B cell (primary cell): ENCODE data around the gene CAP2. TPM values are rescaled to one million over a fixed set of nuclear protein-coding genes. Genes with fewer than 3 reads are reported as not detected.

Experiments used
- ATAC-seq: fragments of 200-7000 bp; cut with Tn5 transposase; one replicate; pipeline ENCODE4 v1.10.0; 2021; ENCODE audit warnings: low read depth, mild to moderate bottlenecking, moderate number of reproducible peaks, moderate library complexity
- CTCF ChIA-PET: fragments of 350-600 bp; sonication (Branson Sonifier 250); formaldehyde crosslinking; loops from one replicate; lab custom pipeline; 2021; ENCODE audit warnings: antibody characterized with exemption, inconsistent platforms; lab: Charles Lee
- POLR2A ChIA-PET: fragments of 350-600 bp; sonication (Branson Sonifier 250); formaldehyde crosslinking; loops from one replicate; lab custom pipeline; 2021; ENCODE audit warnings: antibody characterized with exemption; lab: Charles Lee
- DNase-seq: peaks from one replicate; pipeline ENCODE4 v3.0.0; 2013
- H2AFZ ChIP-seq: 2 replicates; pipeline ENCODE4 v1.6.1; 2012; ENCODE audit warnings: mild to moderate bottlenecking, low read depth, low read length; ENCODE audit not compliant: insufficient read depth, poor library complexity, severe bottlenecking
- H3K27ac ChIP-seq, 2 donors: 1 replicate in 1 of 2; 2 replicates in 1 of 2; pipeline ENCODE4 v1.5.1; 2012 to 2013; ENCODE audit warnings: low read length in 2 of 2, mild to moderate bottlenecking in 2 of 2, moderate library complexity in 1 of 2
- H3K27me3 ChIP-seq, 4 experiments: fragments of 200-600 bp in 1 of 4; sonication (generic) in 1 of 4; replicated peaks in 1 of 4; 1 replicate in 2 of 4; 2 replicates in 2 of 4; pipeline versions ENCODE4 v1.6.1 to v1.7.0; 2013 to 2016; ENCODE audit warnings: low read length in 3 of 4, mild to moderate bottlenecking in 2 of 4, mixed read lengths in 1 of 4, moderate library complexity in 1 of 4; ENCODE audit not compliant: insufficient read depth in 4 of 4, control insufficient read depth in 3 of 4; ENCODE audit errors: control extremely low read depth in 1 of 4
- H3K36me3 ChIP-seq, 2 experiments: replicated peaks in 1 of 2; 1 replicate in 1 of 2; 2 replicates in 1 of 2; pipeline versions ENCODE4 v1.6.1 to v1.7.1; 2013; ENCODE audit warnings: low read length in 1 of 2; ENCODE audit not compliant: insufficient read depth in 2 of 2, control insufficient read depth in 1 of 2; ENCODE audit errors: control extremely low read depth in 1 of 2, extremely low read depth in 1 of 2
- H3K4me1 ChIP-seq, 2 donors: fragments of 200-600 bp in 1 of 2; sonication (generic) in 1 of 2; 1 replicate in 1 of 2; 2 replicates in 1 of 2; pipeline versions ENCODE4 v1.5.1 to v1.6.1; 2013 to 2017; ENCODE audit warnings: low read length in 2 of 2; ENCODE audit not compliant: control insufficient read depth in 2 of 2, insufficient read depth in 2 of 2
- H3K4me2 ChIP-seq: replicated peaks from 2 replicates; pipeline ENCODE3; 2012; ENCODE audit warnings: mild to moderate bottlenecking, low read depth, low read length; ENCODE audit not compliant: poor library complexity, severe bottlenecking
- H3K4me3 ChIP-seq, 5 experiments: fragments of 200-600 bp in 1 of 5; sonication (generic) in 1 of 5; 1 replicate in 3 of 5; 2 replicates in 2 of 5; pipeline versions ENCODE4 v1.5.1 to v1.7.0; 2011 to 2016; ENCODE audit warnings: low read length in 4 of 5, mild to moderate bottlenecking in 4 of 5, low read depth in 2 of 5, control low read depth in 1 of 5, moderate library complexity in 1 of 5; ENCODE audit not compliant: insufficient read depth in 1 of 5; ENCODE audit errors: control extremely low read depth in 1 of 5, extremely low read depth in 1 of 5
- H3K79me2 ChIP-seq: fragments of 200-600 bp; sonication (generic); one replicate; pipeline ENCODE4 v1.6.0; 2016; ENCODE audit warnings: low read length; ENCODE audit not compliant: control insufficient read depth, insufficient read depth
- H3K9ac ChIP-seq: fragments of 200-600 bp; sonication (generic); 2 replicates; pipeline ENCODE4 v1.6.1; 2017; ENCODE audit warnings: mild to moderate bottlenecking, low read length, moderate library complexity
- H3K9me3 ChIP-seq, 3 donors: one replicate each; pipeline versions ENCODE4 v1.6.1 to v1.7.1; 2013; ENCODE audit warnings: low read length in 2 of 3; ENCODE audit not compliant: control insufficient read depth in 2 of 3, insufficient read depth in 1 of 3; ENCODE audit errors: control extremely low read depth in 1 of 3
- H4K20me1 ChIP-seq: 2 replicates; pipeline ENCODE4 v1.6.0; 2012; ENCODE audit warnings: mild to moderate bottlenecking, low read length; ENCODE audit not compliant: insufficient read depth, control insufficient read depth, poor library complexity, severe bottlenecking
- H3K27ac Mint-ChIP-seq: one replicate; pipeline ENCODE4 v1.8.0; 2021; ENCODE audit warnings: mixed read lengths
- H3K27me3 Mint-ChIP-seq: one replicate; pipeline ENCODE4 v1.8.0; 2021; ENCODE audit warnings: mixed read lengths
- H3K4me1 Mint-ChIP-seq: one replicate; pipeline ENCODE4 v1.8.0; 2021; ENCODE audit warnings: mixed read lengths
- H3K4me3 Mint-ChIP-seq: one replicate; pipeline ENCODE4 v1.8.0; 2021; ENCODE audit warnings: mixed read lengths
- H3K9me3 Mint-ChIP-seq: one replicate; pipeline ENCODE4 v1.8.0; 2022; ENCODE audit warnings: mixed read lengths; ENCODE audit not compliant: insufficient read depth
- EZH2 ChIP-seq: IDR thresholded peaks from 2 replicates; pipeline ENCODE4 v1.6.1; 2012; ENCODE audit warnings: borderline replicate concordance, low read depth, mild to moderate bottlenecking, moderate library complexity, low read length; ENCODE audit not compliant: insufficient read depth, poor library complexity, severe bottlenecking
- WGBS: methylation state at CpG from one replicate; pipeline ENCODE4 v1.1.5; 2013; ENCODE audit warnings: missing lambda C conversion rate; ENCODE audit not compliant: insufficient coverage; 5-methylcytosine and 5-hydroxymethylcytosine counted together
- intact Hi-C: fragments of 100-400 bp; cut with micrococcal nuclease; formaldehyde crosslinking; loops from one replicate; pipeline ENCODE4 v1.10.0; 2022
- polyA plus RNA-seq: library from polyadenylated mRNA; depleted of rRNA; stranded (reverse); fragments of >200 nt; gene quantifications from 2 replicates; pipeline ENCODE4 v1.2.3, GENCODE V29; 2012
- total RNA-seq, 2 donors: library from RNA; stranded (reverse); fragments of 120-200 nt in 1 of 2; gene quantifications; 1 replicate in 1 of 2; 2 replicates in 1 of 2; pipeline versions ENCODE4 v1.2.3 to v1.2.4, GENCODE V29; 2013 to 2022
- TF ChIP-seq, protein P1 (sequence below): fragments of 200-600 bp; IDR thresholded peaks from one replicate; pipeline ENCODE4 v1.8.0; 2022; ENCODE audit warnings: antibody characterized with exemption, mild to moderate bottlenecking

Gene CAP2
- total and polyA plus RNA-seq, 2 donors (not counting 1 experiment from before 2014, with no cell fraction given) = not detected

DNA sequence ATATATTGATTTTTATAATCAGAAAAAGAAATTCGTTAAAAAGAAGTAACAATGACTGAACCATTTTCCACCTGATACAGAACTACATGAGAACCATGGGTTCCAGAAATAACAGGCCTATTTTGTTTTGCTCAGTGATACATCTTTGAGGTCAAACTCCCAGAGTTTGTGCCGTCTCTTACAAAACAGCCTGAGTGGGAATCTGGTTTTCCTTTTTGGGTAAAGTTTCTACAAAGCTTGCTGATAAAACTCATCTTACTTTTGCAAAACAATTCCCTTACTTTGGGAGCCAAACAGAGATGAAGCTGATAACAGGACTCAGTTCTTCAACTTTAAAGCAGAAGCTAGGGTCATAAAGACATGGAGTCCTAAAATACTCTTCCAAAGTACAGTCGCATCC, 108.0 kb downstream of the CAP2 start:
- H3K27me3 Mint-ChIP-seq = peaks cover 12% of the 10 kb centered on the region
- Histone ChIP-seq H3K9ac (no peak overlapping the region), H3K4me1 (no peaks in the 10 kb centered on the region), H3K79me2 (no peaks in the 10 kb centered on the region), H3K36me3 (no peaks in the 10 kb centered on the region), H3K9me3 (no peaks in the 10 kb centered on the region), H3K27me3 (peaks cover 0 to 2% (median 0%) of the 10 kb centered on the region in 4 experiments), H4K20me1 (no peaks in the 10 kb centered on the region), H2AFZ (no peak overlapping the region), H3K27ac (no peak overlapping the region), H3K4me3 (no peak overlapping the region), H3K4me2 (no peak overlapping the region)
- DNase-seq (no peak), ATAC-seq (no peak)
- intact Hi-C loops = no loop called here
- 100% methylated on average over 1 of the region's 3 CpGs for WGBS
- no peaks in the 10 kb centered on the region for H3K9me3 Mint-ChIP-seq
- H3K4me3 Mint-ChIP-seq = no peak overlapping the region
- CTCF ChIA-PET = no interaction called here
- no peak overlapping the region for H3K27ac Mint-ChIP-seq
- POLR2A ChIA-PET = no interaction called here
- H3K4me1 Mint-ChIP-seq = no peaks in the 10 kb centered on the region
- no peak for TF ChIP-seq EZH2

DNA sequence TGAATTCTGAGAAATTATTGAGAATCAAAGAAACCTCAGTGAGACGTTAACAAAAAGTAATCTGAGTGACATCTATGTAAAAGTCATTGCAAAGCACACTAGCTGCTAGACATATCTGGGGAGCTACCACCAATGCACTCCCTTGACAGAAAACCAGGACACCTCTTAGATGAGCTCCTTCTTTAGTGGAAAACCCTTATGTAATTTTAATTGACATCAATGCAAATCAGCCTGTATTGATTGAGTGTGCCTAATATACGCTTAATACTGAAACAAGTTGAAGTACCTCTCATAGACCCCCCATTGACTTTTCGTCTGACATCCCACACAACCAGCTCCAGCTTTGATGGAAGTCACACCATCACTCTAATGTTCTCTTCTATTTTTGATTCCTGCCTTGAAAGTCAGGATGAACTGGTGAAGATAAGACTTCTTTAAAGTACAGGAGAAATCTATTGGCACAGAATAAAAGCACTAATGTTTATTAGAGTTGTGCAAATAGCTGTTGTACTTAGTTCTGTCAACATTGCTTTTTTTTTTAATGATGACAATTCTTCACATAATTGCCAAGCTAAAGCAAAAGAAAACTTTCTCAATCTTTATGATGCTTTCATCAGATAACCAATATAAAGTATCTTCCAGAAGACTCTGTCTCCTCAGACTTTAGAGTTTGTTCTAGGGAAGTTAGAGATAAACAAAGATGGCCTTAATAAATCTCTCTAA, 108.7 kb downstream of the CAP2 start:
- Histone ChIP-seq H3K27ac (no peak overlapping the region), H3K79me2 (no peaks in the 10 kb centered on the region), H2AFZ (no peak overlapping the region), H3K4me3 (no peak overlapping the region), H3K36me3 (no peaks in the 10 kb centered on the region), H4K20me1 (no peaks in the 10 kb centered on the region), H3K27me3 (peaks cover 0 to 2% (median 0%) of the 10 kb centered on the region in 4 experiments), H3K9me3 (no peaks in the 10 kb centered on the region), H3K4me2 (no peak overlapping the region), H3K9ac (no peak overlapping the region), H3K4me1 (no peaks in the 10 kb centered on the region)
- WGBS = no CpG with 5 or more reads among the region's 3 CpGs
- TF ChIP-seq, protein P1, sequence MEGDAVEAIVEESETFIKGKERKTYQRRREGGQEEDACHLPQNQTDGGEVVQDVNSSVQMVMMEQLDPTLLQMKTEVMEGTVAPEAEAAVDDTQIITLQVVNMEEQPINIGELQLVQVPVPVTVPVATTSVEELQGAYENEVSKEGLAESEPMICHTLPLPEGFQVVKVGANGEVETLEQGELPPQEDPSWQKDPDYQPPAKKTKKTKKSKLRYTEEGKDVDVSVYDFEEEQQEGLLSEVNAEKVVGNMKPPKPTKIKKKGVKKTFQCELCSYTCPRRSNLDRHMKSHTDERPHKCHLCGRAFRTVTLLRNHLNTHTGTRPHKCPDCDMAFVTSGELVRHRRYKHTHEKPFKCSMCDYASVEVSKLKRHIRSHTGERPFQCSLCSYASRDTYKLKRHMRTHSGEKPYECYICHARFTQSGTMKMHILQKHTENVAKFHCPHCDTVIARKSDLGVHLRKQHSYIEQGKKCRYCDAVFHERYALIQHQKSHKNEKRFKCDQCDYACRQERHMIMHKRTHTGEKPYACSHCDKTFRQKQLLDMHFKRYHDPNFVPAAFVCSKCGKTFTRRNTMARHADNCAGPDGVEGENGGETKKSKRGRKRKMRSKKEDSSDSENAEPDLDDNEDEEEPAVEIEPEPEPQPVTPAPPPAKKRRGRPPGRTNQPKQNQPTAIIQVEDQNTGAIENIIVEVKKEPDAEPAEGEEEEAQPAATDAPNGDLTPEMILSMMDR = no peak
- TF ChIP-seq EZH2 = no peak
- Mint-ChIP-seq H3K4me1 (no peaks in the 10 kb centered on the region), H3K9me3 (no peaks in the 10 kb centered on the region), H3K27ac (no peak overlapping the region), H3K27me3 (peaks cover 12% of the 10 kb centered on the region), H3K4me3 (no peak overlapping the region)
- ChIA-PET POLR2A (no interaction called here), CTCF (no interaction called here)
- intact Hi-C loops = no loop called here
- DNase-seq (no peak), ATAC-seq (no peak)
